IPS-NIHi7 (cell line): ENCODE results near the gene PNPLA2.
A peak's percentile ranks its signal among the peaks of the same experiment; 100 is the strongest.

Experiments used
- DNase-seq: peaks from one replicate; pipeline ENCODE4 v3.0.0; 2012; ENCODE audit warnings: mixed read lengths; ENCODE audit errors: extremely low spot score

PNPLA2 gene

GRCh38 chr11:818396-819128 lies at the start of gene PNPLA2:
Gene PNPLA2 (plus strand): TSS chr11:818914. CDS start chr11:819719, 805 bp downstream.
- DNase-seq: no peak

DNA sequence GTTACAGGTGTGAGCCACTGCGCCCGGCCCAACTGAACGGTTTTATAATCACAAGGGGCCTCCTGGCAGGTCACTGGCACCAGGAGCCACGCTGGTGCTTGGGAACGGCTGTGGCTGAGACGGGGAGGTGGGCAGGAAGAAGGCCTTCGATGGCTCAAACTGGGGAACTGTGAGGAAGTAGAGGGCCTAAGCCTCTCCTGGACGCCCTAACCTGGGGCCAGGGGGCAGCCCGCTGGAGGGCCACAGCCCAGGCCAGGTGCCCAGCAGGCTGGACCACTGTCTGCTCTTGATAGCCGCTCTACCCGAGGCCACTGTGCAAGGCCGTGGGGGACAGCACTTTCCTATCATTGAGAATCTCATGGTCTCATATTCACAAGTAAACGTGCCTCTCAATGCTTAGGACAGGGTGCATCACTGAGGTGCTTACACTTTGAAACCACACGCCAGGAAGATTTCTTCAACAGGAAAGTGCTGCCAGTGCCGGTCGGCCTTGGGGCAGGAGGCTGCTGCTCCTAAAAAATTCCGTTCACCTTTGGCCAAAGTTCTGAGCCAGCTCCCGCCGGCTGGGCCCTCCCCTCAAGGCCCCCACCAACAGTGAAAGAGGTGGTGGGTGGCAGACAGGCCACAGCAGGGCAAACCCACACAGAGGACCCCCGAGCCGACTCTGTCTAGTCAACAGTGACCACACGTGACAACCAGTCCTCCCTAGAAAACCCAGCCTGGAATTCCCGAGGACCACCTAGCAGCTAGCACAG lies 48.6 kb upstream of the PNPLA2 start:
- no peak for DNase-seq

- no peak for DNase-seq
Observed at GRCh38 chr11:770642-771616, 47.8 kb upstream of the PNPLA2 start.

- no peak for DNase-seq
Observed at GRCh38 chr11:771617-772204, 47.0 kb upstream of the PNPLA2 start.

GRCh38 chr11:772429-773390 lies 46.0 kb upstream of the PNPLA2 start:
- no peak for DNase-seq

DNA sequence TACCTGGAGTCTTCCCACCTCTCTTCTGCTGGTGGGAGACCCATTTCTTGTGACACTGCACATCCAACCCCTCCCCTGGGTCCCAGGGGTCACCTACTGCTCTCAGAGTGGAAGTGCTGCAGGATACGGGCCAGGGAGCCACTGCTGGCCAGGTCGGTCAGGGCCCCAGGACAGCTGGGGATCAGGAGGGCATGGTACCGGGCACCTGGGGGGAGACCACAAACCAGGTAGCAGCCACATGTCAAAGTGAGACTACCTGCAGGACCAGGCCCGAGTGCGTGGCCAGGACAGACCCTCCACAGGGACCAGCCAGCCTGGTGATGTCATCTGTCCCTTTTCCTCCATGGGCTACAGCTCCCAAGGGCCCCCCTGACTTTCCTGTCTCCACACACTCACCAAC lies 45.3 kb upstream of the PNPLA2 start:
- no peak for DNase-seq

DNA sequence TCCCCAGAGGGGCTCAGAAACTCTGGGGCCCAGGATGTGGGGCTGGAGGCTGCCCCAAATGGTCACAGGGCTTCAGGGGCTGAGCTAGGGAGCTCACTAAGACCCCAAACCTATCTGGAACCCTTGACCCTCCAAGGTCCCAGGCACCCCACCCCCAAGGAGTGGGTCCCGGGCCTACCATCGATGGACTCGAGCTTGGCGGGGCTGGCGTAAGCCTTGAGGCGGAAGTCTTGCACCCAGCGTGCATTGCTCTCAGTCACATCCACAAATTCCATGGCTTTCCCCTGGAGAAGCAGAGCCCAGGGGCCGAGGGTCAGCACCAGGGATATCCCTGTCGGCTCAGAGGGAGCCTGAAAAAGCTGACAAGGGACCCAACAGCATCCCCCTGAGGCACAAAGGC lies 44.9 kb upstream of the PNPLA2 start:
- DNase-seq: no peak

DNA sequence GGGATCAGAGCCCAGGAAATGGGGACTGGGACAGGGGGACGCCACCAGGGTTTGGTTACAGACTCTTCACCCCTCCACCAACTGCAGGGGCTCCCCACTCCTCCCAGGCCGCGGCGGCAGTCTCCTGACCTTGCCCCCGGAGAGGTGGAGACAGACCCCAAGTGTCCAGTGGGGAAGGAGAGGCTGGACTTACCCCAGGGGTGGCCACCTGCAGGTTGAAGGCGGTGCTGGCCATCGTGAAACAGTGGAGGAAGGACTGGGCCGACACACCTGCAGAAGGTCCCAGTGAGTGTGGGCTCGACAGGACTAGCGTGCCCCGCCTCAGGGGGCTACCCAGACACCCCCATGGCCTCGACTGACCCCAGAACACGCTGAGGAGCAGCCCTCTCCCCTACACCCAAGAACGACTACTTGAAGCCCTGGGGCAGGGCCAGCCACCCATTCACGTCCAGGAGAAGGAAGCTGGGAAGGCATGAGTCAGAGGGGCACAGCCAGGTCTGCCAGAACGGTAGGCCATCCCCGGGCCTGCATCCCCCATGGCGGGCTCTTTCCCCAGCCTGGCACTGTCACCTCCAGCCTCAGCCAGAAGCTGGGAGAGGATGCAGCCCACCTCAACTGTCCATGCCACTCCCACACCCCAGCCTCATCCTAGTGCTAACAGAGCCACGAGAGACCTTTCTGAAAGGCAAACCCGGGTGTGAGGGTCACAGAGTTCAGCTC lies 43.7 kb upstream of the PNPLA2 start:
- no peak for DNase-seq

DNA sequence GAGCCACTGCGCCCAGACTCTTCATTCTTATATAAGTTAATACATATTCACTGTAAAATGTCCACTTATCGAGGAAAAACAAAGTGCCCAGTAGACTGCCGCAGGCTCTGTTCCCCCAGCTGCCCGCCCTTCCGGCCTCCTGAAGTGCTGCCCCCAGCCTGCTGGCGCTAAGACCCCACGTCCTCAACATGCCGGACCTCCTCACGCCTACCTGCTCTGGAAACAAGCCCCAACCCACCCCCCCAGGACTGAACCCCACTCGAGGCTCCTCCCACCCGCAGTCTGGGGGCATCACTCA lies 42.5 kb upstream of the PNPLA2 start:
- no peak for DNase-seq

DNA sequence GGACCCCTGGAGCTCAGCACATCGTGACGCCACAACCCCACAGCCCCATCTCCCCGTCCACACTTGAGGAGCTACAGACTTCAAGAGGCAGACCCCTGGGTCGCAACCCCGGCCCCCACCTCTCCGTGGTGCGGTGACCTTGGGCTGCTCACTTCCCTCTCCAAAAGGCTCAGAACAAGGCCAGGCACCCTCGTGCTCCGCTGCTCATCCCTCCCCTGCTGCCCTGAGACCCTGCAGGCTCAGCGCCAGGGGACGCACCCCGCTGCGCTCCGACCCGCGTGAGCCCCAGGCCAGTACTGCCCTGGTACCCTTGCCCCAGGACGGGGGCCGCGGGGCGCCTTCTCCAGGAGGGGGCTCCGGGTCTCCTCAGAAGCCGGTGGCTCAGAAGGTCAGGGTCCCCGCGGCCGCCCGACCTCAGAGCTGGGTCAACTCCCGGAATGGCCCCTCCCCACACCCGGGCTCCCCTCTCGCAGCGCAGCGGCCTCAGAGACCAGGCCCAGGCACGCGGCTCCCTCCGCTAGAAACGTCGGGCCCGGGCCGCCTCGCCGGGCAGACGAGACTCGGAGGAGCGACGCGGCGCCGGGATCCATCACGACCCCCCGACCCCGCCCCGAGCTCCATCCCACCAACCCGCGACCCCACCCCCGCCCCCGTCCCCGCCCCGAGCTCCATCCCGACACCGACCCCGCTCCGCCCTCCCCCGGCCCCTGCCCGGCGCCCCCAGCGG lies 42.0 kb upstream of the PNPLA2 start:
- DNase-seq: peak; percentile 91

- DNase-seq: peak; percentile 98
Observed at GRCh38 chr11:777288-778255, 41.1 kb upstream of the PNPLA2 start, which contains the start of gene GATD1. Gene GATD1 (minus strand): TSS chr11:777487. CDS start chr11:777462, 25 bp downstream.

DNA sequence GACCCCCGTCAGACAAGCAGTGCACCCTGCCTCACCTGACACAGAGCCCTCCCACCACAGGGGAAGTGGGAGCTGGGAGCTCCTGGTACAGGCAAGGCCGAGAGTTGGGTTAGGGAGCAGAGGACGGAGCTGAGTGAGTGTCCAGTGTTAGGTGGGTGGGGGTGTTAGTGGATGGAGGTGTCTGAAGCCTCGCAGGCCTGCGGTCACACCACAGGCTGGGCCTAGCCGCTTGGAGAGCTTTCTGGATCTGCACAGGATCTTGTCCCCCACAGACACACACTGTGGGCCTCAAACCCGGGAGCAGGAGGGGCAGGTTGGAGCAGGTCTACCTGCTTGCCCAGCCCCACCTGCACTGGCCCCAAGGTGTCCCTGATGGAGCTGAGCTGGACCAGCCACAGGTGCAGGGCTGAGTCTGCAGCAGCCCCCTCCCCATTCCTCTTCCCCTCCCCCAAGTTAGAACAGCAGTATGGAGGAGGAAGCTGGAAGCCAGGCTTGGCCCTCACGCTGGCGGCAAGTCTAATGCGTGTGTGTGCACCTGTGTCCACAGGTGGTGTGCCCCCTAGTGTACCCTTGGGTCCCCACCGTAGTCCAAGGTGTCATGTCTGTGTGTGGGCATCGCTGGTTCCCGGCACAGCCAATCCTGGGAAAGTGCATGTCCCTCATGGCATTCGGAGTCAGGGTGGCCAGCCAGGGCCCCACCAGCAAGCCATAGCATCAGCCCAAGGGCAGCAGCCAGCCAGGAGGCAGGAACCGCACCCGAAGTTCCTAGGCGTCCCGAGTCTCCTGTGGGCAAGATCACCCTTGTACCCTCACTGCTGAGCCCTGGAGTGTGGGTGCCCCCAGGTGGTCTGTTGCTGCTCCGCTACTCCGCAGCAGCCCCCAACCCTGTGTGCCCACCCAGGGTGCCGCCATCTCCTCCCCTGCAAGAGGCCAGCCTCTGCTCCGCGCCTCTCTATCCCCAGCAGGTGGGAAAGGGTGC lies 39.4 kb upstream of the PNPLA2 start:
- no peak for DNase-seq

DNA sequence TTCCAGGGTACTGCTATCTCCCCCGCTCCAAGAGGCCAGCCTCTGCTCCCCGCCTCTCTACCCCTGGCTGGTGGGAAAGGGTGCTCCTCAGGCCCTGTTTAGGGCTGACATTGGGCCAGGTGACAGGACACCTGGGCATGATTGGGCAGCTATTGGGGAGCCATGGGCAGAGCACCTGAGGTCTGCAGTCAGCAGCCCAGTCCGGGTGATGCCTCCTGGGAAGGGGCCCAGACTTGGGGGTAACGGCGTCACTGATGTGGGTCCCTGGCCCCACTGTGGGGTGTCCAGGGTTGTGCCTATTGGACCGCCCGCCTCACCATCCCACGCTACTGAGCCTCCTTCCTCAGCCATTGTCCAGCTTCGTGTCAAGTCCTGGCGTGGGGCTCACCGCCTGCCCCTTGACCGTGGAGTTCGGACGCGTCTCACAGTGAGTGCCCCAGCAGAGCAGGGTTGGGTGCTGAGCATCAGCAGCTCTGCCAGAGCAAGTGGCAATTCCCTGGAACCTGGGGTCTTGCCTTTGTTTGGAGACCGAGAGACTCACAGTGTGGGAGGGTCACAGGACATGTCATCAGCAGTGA lies 38.7 kb upstream of the PNPLA2 start:
- DNase-seq: no peak

DNA sequence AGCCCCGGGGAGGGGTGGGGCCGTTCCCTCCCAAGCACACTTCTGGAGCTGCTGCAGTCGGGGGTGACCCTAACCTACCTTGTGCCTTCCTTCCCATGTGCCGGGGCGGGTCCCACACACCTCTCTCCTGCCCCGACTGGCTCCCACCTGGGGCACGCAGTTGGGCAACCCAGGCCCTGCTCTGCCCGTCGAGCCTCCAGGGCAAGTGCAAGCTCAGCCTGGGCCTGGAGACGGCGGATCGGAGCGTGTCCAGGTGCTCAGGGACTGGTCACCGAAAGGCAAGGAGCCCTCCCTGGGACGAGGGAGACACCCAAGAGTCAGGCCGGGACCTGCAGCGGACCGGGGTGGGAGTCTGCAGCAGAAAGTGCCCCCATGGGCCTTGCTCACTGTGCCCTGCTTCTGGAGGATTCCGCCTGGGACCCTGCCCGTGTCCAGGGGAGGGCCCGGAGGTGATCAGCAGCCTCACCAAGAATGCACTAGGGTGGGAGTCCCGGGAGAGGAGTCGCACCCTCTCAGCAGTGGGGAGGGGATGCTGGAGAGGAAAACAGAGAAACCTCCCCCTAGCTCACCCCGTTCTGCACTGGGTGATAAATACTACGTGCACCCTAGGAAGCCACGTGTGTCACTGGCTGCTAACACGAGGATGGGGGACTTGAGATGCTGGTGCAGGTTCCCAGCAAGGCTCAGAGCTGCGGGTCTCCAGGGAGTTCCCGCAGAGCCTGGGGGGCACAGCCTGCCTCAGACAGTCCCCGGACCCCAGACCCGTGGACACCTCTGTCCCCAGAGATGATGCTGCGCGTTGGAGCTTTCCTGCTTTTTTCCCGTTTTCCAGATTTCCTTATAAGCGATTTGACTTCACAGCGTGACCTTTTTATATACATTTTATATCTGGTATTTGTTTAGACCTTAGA lies 36.2 kb upstream of the PNPLA2 start:
- no peak for DNase-seq

DNA sequence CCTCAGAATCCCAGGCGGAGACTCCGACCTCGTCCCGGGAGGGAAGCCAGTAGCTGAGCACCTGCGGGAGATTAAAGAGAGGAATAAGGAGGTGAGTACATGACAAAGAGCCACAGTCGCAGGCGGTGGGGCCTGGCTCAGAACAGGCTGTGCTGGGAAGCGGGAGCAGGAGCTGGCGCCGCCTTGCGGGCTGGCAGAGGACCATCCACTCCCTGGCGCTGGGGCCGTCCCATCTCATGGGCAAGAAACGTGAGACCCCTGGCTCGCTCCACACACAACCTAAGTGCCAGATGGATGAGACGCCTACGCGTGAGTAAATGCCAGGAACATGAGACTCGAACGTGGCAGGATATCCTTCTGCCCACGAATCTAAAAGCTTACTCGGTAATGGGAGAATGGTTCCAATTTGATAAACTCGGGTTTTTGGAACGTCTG lies 35.1 kb upstream of the PNPLA2 start:
- DNase-seq: peak; percentile 90
